NCI-H2227 (cell line): ENCODE measurements around the gene OR2J1.
"Not testable (repeated sequence)": the region's sequence is repeated elsewhere in the genome, so short reads cannot be mapped to it uniquely, and the experiment has no call there.

ENCODE experiments used
- DNase-seq: peaks from one replicate; lab custom pipeline; 2025; ENCODE audit not compliant: unreplicated experiment; lab: John Stamatoyannopoulos, UW

Gene OR2J1

GRCh38 chr6:29099190-29099589, at the start of gene OR2J1:
Gene OR2J1, plus strand, starts transcription at chr6:29099490. Its CDS starts 1,453 bp downstream, at chr6:29100943.
- DNase-seq = no peak

GRCh38 chr6:29051680-29052079, 47.6 kb upstream of the OR2J1 start:
- no peak for DNase-seq

GRCh38 chr6:29071831-29072723, 27.2 kb upstream of the OR2J1 start:
- peak; percentile 52 for DNase-seq

- DNase-seq = no peak
Observed at GRCh38 chr6:29079203-29079602, 20.1 kb upstream of the OR2J1 start.

GRCh38 chr6:29081312-29081711, 18.0 kb upstream of the OR2J1 start:
- DNase-seq = no peak

GRCh38 chr6:29082457-29082856, 16.8 kb upstream of the OR2J1 start:
- DNase-seq = no peak

GRCh38 chr6:29087213-29087612, 12.1 kb upstream of the OR2J1 start, which contains the start of gene OR2B3:
Gene OR2B3, minus strand, starts transcription at chr6:29087313. Its CDS starts 65 bp downstream, at chr6:29087248.
- no peak for DNase-seq

GRCh38 chr6:29092957-29093356, 6.3 kb upstream of the OR2J1 start:
- DNase-seq = no peak

- no peak for DNase-seq
Observed at GRCh38 chr6:29097803-29098202, 1.5 kb upstream of the OR2J1 start.

- DNase-seq = no peak
Observed at GRCh38 chr6:29107758-29108157, 8.5 kb downstream of the OR2J1 start, which contains the start of gene OR2J3. Gene OR2J3, plus strand, starts transcription at chr6:29108058. Its CDS starts 3,833 bp downstream, at chr6:29111891.

- DNase-seq = no peak
Observed at GRCh38 chr6:29112135-29112534, 12.8 kb downstream of the OR2J1 start.

GRCh38 chr6:29114964-29115363, 15.7 kb downstream of the OR2J1 start:
- DNase-seq = not testable (repeated sequence)

GRCh38 chr6:29129326-29130012, 30.2 kb downstream of the OR2J1 start:
- DNase-seq = no peak

- no peak for DNase-seq
Observed at GRCh38 chr6:29130644-29131043, 31.4 kb downstream of the OR2J1 start.

- no peak for DNase-seq
Observed at GRCh38 chr6:29131691-29132090, 32.4 kb downstream of the OR2J1 start.

GRCh38 chr6:29137724-29138123, 38.4 kb downstream of the OR2J1 start:
- DNase-seq = no peak

- DNase-seq = no peak
Observed at GRCh38 chr6:29141606-29142005, 42.3 kb downstream of the OR2J1 start.

GRCh38 chr6:29142309-29142708, 43.0 kb downstream of the OR2J1 start:
- DNase-seq = no peak

GRCh38 chr6:29146179-29146578, 46.9 kb downstream of the OR2J1 start:
- no peak for DNase-seq

GRCh38 chr6:29147074-29147473, 47.8 kb downstream of the OR2J1 start:
- no peak for DNase-seq

- not testable (repeated sequence) for DNase-seq
Observed at GRCh38 chr6:29149444-29149843, 50.2 kb downstream of the OR2J1 start.
